Measurements from ENCODE around the gene ENO4.
A peak's percentile ranks its signal among the peaks of the same experiment; 100 is the strongest.

The ENO4 gene

GRCh38 chr10:116892907-116893685 lies 43.8 kb downstream of the ENO4 start:
- Histone ChIP-seq H3K18ac (ENCODE audit: low read length) (no peak overlapping the region), H4K8ac (ENCODE audit: low read depth, low read length) (no peak overlapping the region), H3K4ac (ENCODE audit: low read depth, low read length) (no peak overlapping the region), H3K79me2 (ENCODE audit: control insufficient read depth, insufficient read depth, low read length) (no peaks in the 10 kb centered on the region), H3K56ac (ENCODE audit: low read length) (no peak overlapping the region), H3K4me2 (ENCODE audit: low read length) (no peak overlapping the region), H3K4me1 (ENCODE audit: control insufficient read depth, low read depth, low read length) (peaks cover 4% of the 10 kb centered on the region), H3K9ac (ENCODE audit: low read length) (no peak overlapping the region), H4K5ac (ENCODE audit: low read length) (no peak overlapping the region), H2BK120ac (ENCODE audit: low read depth, low read length) (no peak overlapping the region), H3K27ac (ENCODE audit: low read depth, low read length) (no peak overlapping the region), H2BK15ac (replicated peaks; ENCODE audit: low read depth) (no peak overlapping the region), H3K36me3 (ENCODE audit: control insufficient read depth, insufficient read depth, low read length) (no peaks in the 10 kb centered on the region), H3K27me3 (ENCODE audit: insufficient read depth, low read length, poor library complexity) (no peaks in the 10 kb centered on the region), H3K23ac (ENCODE audit: low read length) (no peak overlapping the region), H3K4me3 (ENCODE audit: low read length) (no peak overlapping the region), H2BK5ac (ENCODE audit: low read length) (no peak overlapping the region), H3K79me1 (ENCODE audit: low read length) (no peaks in the 10 kb centered on the region), H2AK5ac (ENCODE audit: low read length) (no peak overlapping the region)
- peak; percentile 10 for DNase-seq
- no CpG with 5 or more reads among the region's 11 CpGs for WGBS (ENCODE audit: extremely low coverage, insufficient coverage, low lambda C conversion rate)

DNA sequence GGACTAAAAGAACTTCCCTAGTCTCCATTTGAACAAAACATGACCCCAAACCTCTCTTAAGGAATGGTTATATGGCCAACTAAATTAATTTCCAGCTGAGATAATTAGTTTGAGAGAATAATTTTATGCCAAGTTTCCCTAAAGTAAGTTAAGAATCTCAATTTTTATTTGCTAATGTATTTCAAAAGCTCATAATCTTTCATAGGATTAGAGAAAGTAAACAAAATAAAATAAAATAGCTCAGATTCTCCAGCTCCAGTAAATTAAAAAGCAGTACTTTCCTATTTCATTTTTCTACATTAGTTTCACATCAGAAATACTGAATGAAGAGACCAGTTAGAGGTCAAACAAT lies 44.4 kb downstream of the ENO4 start:
- Histone ChIP-seq H3K4me3 (ENCODE audit: low read length) (no peak overlapping the region), H3K56ac (ENCODE audit: low read length) (no peak overlapping the region), H2AK5ac (ENCODE audit: low read length) (no peak overlapping the region), H3K27ac (ENCODE audit: low read depth, low read length) (no peak overlapping the region), H3K4ac (ENCODE audit: low read depth, low read length) (no peak overlapping the region), H2BK5ac (ENCODE audit: low read length) (no peak overlapping the region), H4K5ac (ENCODE audit: low read length) (no peak overlapping the region), H3K23ac (ENCODE audit: low read length) (no peak overlapping the region), H3K4me2 (ENCODE audit: low read length) (no peak overlapping the region), H3K36me3 (ENCODE audit: control insufficient read depth, insufficient read depth, low read length) (no peaks in the 10 kb centered on the region), H3K27me3 (ENCODE audit: insufficient read depth, low read length, poor library complexity) (no peaks in the 10 kb centered on the region), H3K79me2 (ENCODE audit: control insufficient read depth, insufficient read depth, low read length) (no peaks in the 10 kb centered on the region), H3K9ac (ENCODE audit: low read length) (no peak overlapping the region), H3K18ac (ENCODE audit: low read length) (no peak overlapping the region), H3K79me1 (ENCODE audit: low read length) (no peaks in the 10 kb centered on the region), H3K4me1 (ENCODE audit: control insufficient read depth, low read depth, low read length) (peaks cover 4% of the 10 kb centered on the region), H4K8ac (ENCODE audit: low read depth, low read length) (no peak overlapping the region), H2BK15ac (replicated peaks; ENCODE audit: low read depth) (no peak overlapping the region), H2BK120ac (ENCODE audit: low read depth, low read length) (no peak overlapping the region)
- DNase-seq: no peak

DNA sequence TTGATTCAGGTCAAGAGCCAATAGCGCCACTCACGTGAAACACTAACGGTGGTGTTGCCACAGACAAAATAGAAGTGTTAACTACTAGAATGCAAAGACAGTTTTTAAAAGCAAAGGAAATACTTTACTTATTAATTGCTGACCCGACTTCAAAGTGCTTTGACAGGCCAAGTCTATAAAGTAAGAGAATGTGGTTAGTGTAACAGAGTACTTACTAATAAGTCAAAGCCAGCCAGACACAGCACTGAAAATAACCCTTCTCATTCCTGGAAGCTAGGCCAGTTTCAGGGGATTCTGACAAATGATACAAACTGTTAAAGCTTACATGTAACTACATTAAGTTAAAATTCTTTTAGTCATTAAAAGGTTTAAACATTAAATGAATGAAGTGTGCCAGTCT lies 50.3 kb downstream of the ENO4 start:
- Histone ChIP-seq H3K79me2 (ENCODE audit: control insufficient read depth, insufficient read depth, low read length) (no peaks in the 10 kb centered on the region), H2BK5ac (ENCODE audit: low read length) (no peak overlapping the region), H3K4me1 (ENCODE audit: control insufficient read depth, low read depth, low read length) (no peaks in the 10 kb centered on the region), H3K36me3 (ENCODE audit: control insufficient read depth, insufficient read depth, low read length) (no peaks in the 10 kb centered on the region), H3K4me3 (ENCODE audit: low read length) (no peak overlapping the region), H3K56ac (ENCODE audit: low read length) (no peak overlapping the region), H3K27ac (ENCODE audit: low read depth, low read length) (no peak overlapping the region), H3K23ac (ENCODE audit: low read length) (peak overlapping the region; percentile 53), H4K5ac (ENCODE audit: low read length) (no peak overlapping the region), H2AK5ac (ENCODE audit: low read length) (no peak overlapping the region), H3K27me3 (ENCODE audit: insufficient read depth, low read length, poor library complexity) (no peaks in the 10 kb centered on the region), H3K79me1 (ENCODE audit: low read length) (no peaks in the 10 kb centered on the region), H3K4me2 (ENCODE audit: low read length) (no peak overlapping the region), H3K18ac (ENCODE audit: low read length) (no peak overlapping the region), H4K8ac (ENCODE audit: low read depth, low read length) (no peak overlapping the region), H3K9ac (ENCODE audit: low read length) (no peak overlapping the region), H3K4ac (ENCODE audit: low read depth, low read length) (no peak overlapping the region), H2BK120ac (ENCODE audit: low read depth, low read length) (no peak overlapping the region), H2BK15ac (replicated peaks; ENCODE audit: low read depth) (no peak overlapping the region)
- DNase-seq: no peak
- no CpG with 5 or more reads among the region's 4 CpGs for WGBS (ENCODE audit: extremely low coverage, insufficient coverage, low lambda C conversion rate)

GRCh38 chr10:116905845-116906210 lies 56.5 kb downstream of the ENO4 start:
- DNase-seq: no peak
- Histone ChIP-seq H3K9ac (ENCODE audit: low read length) (no peak overlapping the region), H3K4me2 (ENCODE audit: low read length) (no peak overlapping the region), H2BK5ac (ENCODE audit: low read length) (no peak overlapping the region), H3K56ac (ENCODE audit: low read length) (no peak overlapping the region), H3K4me3 (ENCODE audit: low read length) (no peak overlapping the region), H4K5ac (ENCODE audit: low read length) (no peak overlapping the region), H3K27ac (ENCODE audit: low read depth, low read length) (no peak overlapping the region), H2BK120ac (ENCODE audit: low read depth, low read length) (no peak overlapping the region), H3K79me2 (ENCODE audit: control insufficient read depth, insufficient read depth, low read length) (no peaks in the 10 kb centered on the region), H3K18ac (ENCODE audit: low read length) (no peak overlapping the region), H2BK15ac (replicated peaks; ENCODE audit: low read depth) (no peak overlapping the region), H3K4ac (ENCODE audit: low read depth, low read length) (no peak overlapping the region), H3K79me1 (ENCODE audit: low read length) (no peaks in the 10 kb centered on the region), H3K23ac (ENCODE audit: low read length) (no peak overlapping the region), H2AK5ac (ENCODE audit: low read length) (no peak overlapping the region), H4K8ac (ENCODE audit: low read depth, low read length) (no peak overlapping the region), H3K4me1 (ENCODE audit: control insufficient read depth, low read depth, low read length) (no peaks in the 10 kb centered on the region), H3K36me3 (ENCODE audit: control insufficient read depth, insufficient read depth, low read length) (no peaks in the 10 kb centered on the region), H3K27me3 (ENCODE audit: insufficient read depth, low read length, poor library complexity) (no peaks in the 10 kb centered on the region)
- no CpG with 5 or more reads among the region's 3 CpGs for WGBS (ENCODE audit: extremely low coverage, insufficient coverage, low lambda C conversion rate)

- Histone ChIP-seq H3K79me1 (ENCODE audit: low read length) (no peaks in the 10 kb centered on the region), H4K8ac (ENCODE audit: low read depth, low read length) (no peak overlapping the region), H3K56ac (ENCODE audit: low read length) (no peak overlapping the region), H4K5ac (ENCODE audit: low read length) (no peak overlapping the region), H3K4me3 (ENCODE audit: low read length) (no peak overlapping the region), H3K27me3 (ENCODE audit: insufficient read depth, low read length, poor library complexity) (no peaks in the 10 kb centered on the region), H3K4me2 (ENCODE audit: low read length) (no peak overlapping the region), H2BK15ac (replicated peaks; ENCODE audit: low read depth) (no peak overlapping the region), H3K27ac (ENCODE audit: low read depth, low read length) (no peak overlapping the region), H3K23ac (ENCODE audit: low read length) (no peak overlapping the region), H2BK120ac (ENCODE audit: low read depth, low read length) (no peak overlapping the region), H3K9ac (ENCODE audit: low read length) (no peak overlapping the region), H3K79me2 (ENCODE audit: control insufficient read depth, insufficient read depth, low read length) (no peaks in the 10 kb centered on the region), H2AK5ac (ENCODE audit: low read length) (no peak overlapping the region), H3K4me1 (ENCODE audit: control insufficient read depth, low read depth, low read length) (no peaks in the 10 kb centered on the region), H2BK5ac (ENCODE audit: low read length) (no peak overlapping the region), H3K36me3 (ENCODE audit: control insufficient read depth, insufficient read depth, low read length) (no peaks in the 10 kb centered on the region), H3K18ac (ENCODE audit: low read length) (no peak overlapping the region), H3K4ac (ENCODE audit: low read depth, low read length) (no peak overlapping the region)
- DNase-seq: no peak
- no CpG with 5 or more reads among the region's 6 CpGs for WGBS (ENCODE audit: extremely low coverage, insufficient coverage, low lambda C conversion rate)
Measured at GRCh38 chr10:116907245-116907987, 58.1 kb downstream of the ENO4 start.
